GM18909 (cell line): ENCODE data around the gene AGO3.
A peak's percentile ranks its signal among the peaks of the same experiment; 100 is the strongest.
"Not testable (repeated sequence)": the region's sequence is repeated elsewhere in the genome, so short reads cannot be mapped to it uniquely, and the experiment has no call there.

Experiments used
- ATAC-seq: cut with Tn5 transposase; IDR thresholded peaks from one replicate; pipeline ENCODE4 v1.9.1; 2021; ENCODE audit warnings: mild to moderate bottlenecking; ENCODE audit not compliant: unreplicated experiment, poor library complexity

Gene AGO3

DNA sequence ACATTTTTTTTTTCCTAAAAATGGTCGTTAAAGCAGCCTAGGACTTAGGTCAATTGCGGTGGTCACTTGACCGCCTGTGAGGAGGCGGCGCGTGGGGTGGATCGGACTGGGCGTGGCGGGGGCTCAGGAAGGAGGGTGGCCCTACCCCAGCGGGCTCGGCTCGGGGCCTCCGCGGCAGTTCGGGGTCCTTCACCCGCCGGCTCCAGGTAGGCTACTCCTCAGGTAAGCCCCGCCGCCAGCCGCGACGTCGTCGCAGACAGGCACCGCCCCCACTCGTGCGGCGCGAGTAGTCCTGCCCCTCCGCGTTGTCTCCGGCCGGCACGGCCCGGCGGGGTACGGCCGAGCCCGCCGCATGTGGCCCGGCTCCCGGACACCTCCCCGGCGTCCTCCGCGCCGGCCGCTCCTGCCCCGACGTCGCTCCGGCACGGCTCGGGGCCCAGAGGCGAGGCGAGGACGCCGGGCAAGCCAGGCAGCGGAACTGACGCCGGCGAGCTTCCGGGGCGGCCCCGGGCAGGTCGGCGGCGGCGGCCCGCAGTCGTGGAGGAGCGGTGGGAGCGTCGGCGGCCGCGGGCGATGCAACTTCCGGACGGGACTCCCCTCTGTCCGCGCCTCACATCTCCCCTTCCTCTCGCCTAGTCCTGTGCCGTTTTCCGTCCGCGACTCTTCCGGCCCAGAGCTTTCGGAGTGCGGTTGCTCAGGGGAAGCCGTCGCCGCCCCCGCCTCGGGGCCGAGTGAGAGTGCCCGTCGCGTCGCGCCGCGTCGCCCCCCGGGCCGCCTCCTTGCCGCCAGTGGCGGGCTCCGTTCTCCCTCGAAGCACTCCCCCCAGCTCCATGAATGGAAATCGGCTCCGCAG is at the start of gene AGO3:
Gene AGO3, plus strand, starts transcription at position 513 of the 853 bp plus-strand sequence. Its CDS starts 322 bp downstream, at position 835.
- peak; percentile 83 for ATAC-seq

DNA sequence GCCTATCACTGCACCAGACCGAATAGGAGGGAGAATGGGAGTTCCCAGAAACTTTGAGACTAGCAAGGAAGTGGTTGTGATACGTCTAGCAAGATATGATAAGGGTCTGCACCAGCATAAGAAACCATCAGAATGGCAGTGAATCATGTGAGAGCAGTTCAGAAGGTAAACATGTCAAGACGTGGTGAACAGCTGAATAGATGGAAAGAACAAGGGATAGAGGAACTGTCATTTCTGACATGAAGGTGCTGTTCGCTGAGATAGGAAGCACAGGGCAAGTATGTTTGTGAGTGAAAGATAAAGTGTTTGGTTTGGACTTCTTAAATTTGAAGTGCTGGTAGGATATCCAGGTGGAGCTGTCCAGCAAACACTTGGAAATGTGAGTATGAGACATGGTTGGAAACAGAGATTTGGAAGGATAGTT is 49.0 kb upstream of the AGO3 start:
- no peak for ATAC-seq

DNA sequence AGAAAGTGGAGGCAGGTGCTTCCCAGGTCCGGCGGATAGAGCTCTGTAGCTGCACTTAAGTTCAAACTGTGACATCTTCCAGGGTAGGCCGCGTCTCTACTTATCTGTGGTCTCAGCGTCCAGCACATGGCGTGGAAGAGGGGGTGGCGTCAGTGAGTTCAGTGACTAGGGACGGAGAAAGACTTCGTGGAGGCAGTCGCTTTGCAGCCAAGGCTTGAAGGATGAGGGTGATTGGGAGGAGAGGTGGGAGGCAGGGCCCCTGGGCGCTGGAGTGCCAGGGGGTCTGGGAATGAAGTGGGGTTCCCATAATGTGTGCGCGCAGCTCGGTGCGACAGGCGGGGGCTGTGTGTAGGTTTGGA is 48.3 kb upstream of the AGO3 start:
- ATAC-seq, result no peak

DNA sequence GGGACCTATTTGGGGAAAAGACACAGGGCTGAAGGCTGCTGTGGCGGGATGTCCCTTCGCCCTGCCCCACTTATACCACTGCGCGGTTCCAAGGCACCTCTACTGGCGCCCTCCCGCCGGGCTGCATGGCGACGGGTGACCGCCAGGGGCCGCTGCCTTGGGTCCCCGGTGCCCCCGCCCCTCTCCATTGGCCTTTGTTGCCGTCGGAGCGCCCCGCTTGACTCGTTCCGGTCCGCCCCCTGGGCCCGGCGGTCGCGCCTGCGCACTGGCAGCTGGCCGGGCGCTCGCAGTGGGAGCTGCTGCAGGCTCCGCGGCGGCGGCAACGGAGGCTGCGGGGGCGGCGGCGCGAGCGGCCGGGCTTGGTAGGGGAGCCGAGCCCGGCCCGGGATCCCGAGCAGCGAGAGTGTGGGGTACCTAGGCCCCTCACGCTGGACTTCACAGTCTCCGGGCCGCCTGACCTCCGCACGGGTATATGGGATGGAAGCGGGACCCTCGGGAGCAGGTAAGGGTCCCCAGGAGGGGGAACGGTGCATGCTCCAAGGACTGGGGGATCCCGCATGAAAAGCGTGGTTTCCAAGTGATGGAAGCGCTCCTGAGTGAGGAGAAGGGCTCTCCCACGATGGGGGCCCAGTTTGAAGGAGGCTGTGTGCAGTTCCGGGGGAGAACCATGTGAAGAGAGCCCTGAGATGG is 47.8 kb upstream of the AGO3 start, which contains the start of gene AGO1:
Gene AGO1, plus strand, starts transcription at position 265 of the 690 bp plus-strand sequence. Its CDS starts 213 bp downstream, at position 478.
- ATAC-seq, result peak; percentile 95

DNA sequence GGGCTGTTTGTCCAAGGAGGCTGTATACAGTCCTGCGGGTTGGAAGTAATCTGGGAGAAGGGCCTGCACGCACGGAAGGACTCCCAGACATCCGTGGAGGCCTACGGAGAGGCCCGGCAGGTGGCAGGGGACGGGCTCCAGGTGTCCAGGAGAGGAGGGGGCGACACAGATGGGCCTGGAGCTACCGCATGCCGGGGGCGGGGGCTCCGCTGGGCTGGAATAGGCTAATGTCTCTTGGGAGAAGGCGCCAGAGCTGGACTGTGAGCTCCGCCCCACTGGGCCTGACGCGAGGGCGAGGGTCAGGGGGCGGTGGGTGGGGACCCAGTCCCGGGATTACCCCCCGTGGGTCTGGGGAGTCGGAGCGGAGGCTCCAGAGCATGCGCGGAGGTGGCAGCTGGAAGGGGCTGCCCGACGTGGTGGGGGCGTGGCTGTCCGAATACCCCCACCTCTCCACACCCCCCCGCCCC is 47.2 kb upstream of the AGO3 start:
- peak; percentile 5 for ATAC-seq

DNA sequence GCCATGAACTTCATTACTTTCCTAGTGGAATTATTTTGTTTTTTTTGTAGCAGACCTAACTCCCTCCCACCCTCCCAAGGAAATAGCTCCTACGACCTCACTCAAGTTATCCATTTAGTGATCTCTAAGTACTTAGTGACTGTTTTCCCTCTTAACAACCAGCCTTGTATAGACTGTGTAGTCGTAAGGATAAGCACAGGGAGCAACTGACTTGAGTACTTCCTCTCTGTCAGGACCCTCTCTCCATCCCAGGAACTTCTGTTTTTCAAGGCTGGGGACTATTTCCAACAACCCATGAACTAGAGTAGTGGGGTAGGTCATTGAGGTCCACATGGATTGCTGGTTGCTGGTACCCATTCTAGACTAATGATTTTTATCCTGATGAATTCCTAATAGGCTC is 46.0 kb upstream of the AGO3 start:
- ATAC-seq, result no peak

DNA sequence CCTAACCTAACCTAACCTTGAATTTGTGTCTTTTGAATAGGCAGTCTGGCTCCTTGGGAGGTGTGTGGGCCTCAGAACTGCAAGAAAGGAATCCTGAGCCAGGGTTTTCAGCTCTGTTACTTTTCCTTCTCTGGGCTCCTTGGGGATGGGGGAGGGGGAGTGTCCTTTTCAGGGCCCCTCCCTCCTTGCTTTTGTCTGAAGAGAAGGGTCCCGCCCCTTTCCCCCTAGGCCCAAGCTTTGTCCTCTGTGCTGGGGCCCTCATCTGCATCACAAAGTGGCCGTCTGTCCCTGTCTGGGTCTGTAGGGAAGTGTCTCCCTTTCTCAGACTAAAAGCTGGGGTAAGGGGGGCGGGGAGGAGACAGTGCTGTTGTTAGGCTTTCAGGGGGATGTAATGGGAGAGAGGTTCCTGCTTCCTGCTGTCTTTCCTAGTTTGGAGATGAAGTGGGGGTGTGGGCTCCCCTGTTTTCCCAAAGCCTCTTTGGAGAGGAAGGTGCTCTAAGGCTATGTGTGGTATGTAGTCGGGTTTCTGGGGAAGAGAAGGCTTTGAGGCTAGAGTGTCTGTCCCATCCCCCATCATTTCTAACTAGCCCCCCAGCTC is 44.8 kb upstream of the AGO3 start:
- no peak for ATAC-seq

DNA sequence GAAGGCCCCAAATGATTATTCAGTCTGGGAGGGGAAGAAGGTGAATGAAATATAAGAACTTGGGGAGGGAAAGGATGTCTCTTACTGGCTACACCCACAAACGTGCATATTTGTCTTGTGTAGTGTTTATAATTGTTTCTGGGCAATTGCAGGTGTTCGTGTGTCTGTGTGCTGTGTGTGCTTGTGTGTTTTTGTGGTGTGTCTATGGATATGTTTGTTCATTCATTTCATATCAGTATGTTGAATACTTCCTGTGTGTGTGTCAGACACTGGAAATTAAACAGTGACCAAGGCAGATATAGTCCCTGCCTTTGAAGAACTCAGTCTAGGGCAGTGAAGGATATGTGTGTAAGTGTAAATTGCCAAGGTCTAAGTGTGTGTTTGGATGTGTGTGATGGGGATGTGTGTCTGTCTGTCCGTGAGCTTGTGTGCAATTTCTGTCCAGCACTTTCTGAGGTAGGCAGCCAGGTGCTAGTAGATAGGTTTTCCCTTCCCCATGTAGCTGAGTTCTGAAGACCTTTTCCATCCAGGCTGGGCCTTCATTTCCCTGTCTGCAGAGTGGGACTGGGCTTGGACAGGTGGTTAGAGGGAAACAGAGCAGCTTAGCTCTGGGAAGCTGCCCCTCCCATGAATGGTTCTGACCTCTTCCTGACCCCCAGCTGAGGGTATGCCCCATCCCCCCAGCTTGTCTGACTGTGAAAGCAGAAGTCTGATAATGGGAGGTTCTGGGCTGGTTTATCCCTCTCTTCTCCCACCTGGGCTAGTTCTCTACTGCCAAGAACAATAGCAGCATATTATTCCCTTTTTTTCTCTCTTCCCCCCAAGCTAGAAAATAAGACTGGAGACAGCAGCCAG is 44.1 kb upstream of the AGO3 start:
- ATAC-seq, result no peak

DNA sequence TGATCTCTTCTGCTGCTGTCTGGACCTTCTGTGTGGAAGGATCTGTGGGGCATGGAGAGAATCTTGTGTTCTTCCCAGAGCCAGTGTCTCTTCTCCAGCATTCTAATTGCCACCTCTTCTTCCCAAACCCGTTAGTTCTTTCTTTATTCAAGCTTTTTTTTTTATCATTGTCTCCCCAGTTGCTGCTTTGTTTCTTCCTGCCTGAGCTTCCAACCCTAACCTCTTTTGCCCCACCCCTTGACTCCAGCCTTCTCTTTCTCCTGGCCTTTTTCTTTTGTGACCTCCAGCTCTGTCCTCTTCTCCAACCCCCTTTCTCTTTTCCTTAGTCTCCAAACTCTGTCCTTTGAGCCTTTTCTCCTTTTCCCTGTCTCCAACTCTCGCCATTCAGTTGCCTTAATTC is 43.4 kb upstream of the AGO3 start:
- ATAC-seq, result no peak

DNA sequence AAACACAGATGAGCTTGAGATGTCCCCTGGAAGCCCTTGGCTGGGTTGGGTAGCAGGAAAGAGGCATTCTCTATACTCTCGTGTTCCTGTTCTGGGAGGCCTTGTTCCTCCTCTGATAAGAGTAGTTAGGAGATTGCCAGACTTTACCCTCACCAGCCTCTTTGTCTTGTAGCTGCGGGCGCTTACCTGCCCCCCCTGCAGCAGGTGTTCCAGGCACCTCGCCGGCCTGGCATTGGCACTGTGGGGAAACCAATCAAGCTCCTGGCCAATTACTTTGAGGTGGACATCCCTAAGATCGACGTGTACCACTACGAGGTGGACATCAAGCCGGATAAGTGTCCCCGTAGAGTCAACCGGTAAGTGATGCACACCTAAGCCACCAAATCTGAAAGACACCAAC is 42.6 kb upstream of the AGO3 start:
- no peak for ATAC-seq

DNA sequence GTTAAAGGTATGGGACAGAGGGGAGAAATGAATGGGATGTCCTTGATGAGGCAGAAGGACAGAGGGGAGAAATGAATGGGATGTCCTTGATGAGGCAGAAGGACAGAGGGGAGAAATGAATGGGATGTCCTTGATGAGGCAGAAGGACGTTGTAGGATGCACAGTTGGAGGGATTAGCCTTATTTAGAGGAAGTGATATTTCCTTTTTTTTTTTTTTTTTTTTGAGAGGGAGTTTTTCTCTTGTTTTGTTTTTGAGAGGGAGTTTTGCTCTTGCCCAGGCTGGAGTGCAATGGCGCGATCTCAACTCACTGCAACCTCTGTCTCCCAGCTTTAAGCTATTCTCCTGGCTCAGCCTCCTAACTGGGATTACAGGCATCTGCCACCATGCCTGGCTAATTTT is 41.9 kb upstream of the AGO3 start:
- ATAC-seq, result not testable (repeated sequence)

DNA sequence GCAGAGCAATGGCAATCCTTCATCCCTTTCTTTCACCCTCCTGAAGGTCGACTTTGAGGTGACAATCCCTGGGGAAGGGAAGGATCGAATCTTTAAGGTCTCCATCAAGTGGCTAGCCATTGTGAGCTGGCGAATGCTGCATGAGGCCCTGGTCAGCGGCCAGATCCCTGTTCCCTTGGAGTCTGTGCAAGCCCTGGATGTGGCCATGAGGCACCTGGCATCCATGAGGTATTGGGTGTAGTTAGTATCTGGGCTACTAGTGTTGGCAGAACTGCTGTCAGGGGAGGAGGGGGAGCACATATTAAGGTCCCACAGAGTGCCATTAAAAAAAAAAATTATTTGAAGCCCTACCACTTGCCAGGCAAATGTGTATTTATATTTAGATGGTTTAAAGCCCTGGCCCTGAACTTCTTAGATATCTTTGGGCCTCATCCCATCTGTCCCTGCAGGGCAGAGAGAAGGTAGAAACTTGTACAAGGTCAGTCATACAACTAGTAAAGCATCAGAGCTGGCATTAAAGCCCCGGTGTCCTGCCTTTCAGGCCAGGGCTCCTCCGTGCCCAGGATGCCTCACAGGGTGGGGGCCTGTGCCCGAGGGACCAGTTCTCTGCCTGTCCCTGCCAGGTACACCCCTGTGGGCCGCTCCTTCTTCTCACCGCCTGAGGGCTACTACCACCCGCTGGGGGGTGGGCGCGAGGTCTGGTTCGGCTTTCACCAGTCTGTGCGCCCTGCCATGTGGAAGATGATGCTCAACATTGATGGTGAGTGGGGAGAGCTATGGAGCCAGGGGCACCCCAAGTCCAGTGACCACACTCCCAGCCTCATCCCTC is 37.6 kb upstream of the AGO3 start:
- no peak for ATAC-seq

DNA sequence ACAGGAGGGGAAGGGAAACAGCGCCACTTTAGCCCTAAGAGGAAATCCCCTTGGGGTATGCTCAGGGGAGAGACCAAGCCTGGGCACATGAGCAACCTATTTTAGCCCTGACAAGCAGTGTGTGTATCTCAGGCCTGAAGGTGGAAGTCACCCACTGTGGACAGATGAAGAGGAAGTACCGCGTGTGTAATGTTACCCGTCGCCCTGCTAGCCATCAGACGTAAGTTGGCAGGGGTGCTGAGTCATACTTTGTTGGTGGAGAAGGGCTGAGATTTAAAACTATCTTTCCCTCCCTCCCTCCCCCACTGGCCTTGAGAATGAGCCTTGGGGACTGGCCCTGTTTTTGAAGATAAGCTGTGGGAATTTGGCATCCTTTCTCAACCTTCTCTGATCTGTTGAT is 36.7 kb upstream of the AGO3 start:
- ATAC-seq, result no peak

DNA sequence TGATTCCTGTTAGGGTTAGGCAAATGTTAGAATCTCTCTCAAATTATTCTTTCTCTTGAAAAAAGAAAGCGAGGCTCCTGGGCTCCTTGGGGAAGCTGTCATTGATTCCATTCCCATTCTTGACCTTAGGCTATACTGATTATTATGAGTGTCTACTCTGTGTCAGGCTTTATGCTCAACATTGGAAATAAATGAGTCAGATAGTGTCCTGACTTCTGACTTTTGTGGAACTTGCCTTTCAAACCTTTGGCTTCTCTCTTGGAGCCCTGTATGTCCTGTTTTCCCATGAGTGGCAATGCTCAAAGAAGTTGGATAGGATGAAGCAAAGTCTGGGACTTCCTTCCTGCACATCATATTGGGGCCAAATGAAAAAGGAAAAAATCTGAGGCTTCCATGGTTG is 36.2 kb upstream of the AGO3 start:
- no peak for ATAC-seq

DNA sequence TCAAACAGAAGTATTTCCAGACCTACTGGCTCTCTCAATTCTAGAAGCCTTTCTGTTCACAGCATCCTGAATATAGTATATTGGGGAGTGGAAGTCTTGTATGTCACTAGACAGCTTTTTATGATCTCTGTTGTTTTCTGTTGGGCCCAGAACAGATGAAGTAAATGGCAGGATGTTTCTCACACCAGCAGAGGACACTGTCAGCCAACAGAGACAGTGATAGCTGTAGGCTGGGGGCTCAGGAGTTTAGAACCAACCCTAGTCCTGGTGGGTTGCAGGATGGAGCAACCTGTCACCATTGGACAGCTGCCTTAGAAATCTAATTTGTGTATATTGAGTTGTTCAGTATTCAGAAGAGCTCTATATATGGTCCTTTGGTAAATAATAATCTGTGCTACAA is 31.0 kb upstream of the AGO3 start:
- ATAC-seq, result no peak

DNA sequence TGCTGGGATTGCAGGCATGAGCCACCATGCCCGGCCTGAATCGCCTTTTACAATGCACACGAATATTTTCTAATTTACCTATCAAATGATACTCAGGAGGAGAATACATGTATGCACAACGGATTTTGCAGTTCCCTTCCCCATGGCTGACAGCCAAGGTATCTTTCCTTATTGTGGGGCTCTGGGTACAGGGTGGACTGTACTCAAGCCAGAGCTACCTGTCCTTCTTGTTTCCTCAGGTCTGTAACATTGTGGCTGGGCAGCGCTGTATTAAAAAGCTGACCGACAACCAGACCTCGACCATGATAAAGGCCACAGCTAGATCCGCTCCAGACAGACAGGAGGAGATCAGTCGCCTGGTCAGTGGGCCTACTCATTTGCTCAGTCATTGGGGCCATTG is 29.7 kb upstream of the AGO3 start:
- no peak for ATAC-seq

DNA sequence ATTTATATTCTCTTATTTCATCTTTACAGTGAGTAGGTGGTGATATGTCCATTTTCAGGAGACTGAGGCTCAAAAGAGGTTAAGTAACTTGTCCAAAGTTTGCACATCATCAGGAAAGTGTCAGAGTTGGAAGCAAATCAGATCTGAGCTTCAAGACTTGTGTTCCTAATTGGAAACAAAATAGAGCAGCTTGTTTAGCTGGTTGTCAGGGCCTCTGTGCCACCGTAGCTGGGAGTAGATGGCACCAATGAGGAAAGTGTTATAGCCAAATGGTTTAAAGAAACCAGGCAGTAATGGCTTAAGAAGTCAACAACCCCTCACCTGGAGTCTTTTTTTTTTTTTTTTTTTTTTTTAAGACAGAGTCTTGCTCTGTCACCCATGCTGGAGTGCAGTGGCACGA is 28.2 kb upstream of the AGO3 start:
- ATAC-seq, result no peak

DNA sequence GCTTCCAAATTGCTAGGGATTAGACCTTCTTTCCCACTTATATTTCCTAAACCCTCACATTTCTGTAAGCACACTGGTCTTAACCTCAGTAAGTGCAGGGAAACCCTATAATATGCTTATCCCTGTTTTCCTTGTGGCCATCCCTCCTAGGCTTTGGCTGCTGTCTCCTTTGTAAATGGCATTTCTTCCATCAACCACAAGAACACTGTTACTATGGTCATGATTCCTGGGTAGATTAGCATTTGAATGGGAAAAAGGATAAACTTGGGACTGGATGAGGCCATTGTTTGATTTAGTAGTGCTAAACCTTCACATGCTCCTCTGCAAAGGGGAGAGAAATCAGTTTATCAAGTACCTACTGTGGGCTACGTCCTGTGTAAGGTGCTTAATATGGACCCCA is 16.2 kb upstream of the AGO3 start:
- no peak for ATAC-seq

DNA sequence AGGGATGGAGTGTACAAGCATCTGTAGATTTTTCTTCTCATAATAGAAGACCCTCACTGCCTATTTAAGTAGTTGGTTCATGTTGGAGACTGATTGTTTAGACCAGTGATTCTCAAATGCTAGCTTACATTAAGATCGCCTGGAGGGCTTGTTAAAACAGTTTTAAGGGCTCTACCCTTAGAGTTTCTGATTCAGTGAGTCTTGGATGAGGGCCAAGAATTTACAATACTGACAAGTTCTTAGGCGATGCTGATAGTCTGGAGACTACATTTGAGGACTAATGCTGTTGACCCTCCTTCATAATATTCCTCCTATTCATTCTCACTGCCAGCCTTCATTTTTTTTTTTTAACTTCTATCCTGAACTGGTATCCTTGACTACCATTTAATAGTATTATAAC is 15.2 kb upstream of the AGO3 start:
- ATAC-seq, result no peak
